Activated CD8-positive, alpha-beta memory T cell treated with anti-CD3 and anti-CD28 coated beads, Interleukin-2, amount 50 U/mL, for 1 hour (primary cell): ENCODE results near the gene ATP6V0A1.
A peak's percentile ranks its signal among the peaks of the same experiment; 100 is the strongest.
"Not testable (repeated sequence)": the region's sequence is repeated elsewhere in the genome, so short reads cannot be mapped to it uniquely, and the experiment has no call there.

Experiments used
- DNase-seq: peaks from one replicate; pipeline ENCODE4 v3.0.0-alpha.2; 2020; ENCODE audit errors: extremely low read depth

Gene ATP6V0A1

GRCh38 chr17:42476411-42476810, 17.7 kb downstream of the ATP6V0A1 start:
- no peak for DNase-seq

GRCh38 chr17:42477173-42477572, 18.5 kb downstream of the ATP6V0A1 start:
- DNase-seq, result no peak

DNA sequence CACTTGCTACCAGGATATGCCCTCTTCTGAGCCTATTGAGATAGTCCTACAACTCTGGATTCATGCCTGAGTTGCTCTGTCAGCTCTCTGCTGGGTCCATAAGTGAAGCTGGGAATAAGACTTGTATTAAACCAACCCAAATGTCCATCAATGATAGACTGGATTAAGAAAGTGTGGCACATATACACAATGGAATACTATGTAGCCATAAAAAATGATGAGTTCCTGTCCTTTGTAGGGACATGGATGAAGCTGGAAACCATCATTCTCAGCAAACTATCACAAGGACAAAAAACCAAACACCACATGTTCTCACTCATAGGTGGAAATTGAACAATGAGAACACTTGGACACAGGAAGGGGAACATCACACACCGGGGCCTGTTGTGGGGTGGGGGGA, 19.1 kb downstream of the ATP6V0A1 start:
- DNase-seq, result not testable (repeated sequence)

GRCh38 chr17:42484304-42484703, 25.6 kb downstream of the ATP6V0A1 start:
- DNase-seq, result peak; percentile 71

GRCh38 chr17:42485680-42486079, 27.0 kb downstream of the ATP6V0A1 start:
- no peak for DNase-seq

DNA sequence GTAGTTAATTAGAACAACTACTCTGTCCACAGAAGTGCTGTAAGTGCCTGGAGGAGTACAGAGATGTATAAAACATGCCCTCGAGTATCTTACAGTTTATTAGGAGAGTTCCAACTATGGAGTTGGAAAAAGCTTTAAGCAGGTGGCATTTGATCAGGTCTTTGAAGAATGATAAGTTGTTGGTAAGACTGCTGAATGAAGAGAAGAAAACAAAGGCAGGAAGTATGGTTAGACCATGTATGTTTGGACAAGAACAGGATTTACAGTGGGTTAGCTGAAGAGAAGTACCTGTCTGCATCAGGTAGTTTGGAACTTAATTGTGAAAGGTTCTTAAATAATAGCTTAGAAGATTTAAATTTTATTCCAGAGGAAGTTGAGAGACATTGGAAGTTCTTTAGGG, 29.4 kb downstream of the ATP6V0A1 start:
- no peak for DNase-seq

DNA sequence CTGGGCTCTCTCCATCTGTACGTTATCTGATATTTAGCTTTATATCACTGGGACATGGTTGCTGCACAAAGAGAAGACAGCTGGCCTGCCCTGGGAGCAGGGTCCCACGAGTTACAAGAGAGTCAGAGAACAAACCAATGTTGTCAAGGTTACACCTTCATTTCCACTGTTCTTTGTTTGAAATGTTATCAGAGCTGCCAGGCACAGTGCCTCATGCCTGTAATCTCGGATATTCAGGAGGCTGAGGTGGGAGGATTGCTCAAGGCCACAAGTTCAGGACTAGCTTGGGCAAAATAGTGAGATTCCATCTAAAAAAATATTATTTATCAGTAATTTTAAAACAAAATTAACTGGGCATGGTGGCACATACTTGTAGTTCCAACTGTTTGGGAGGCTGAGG, 34.6 kb downstream of the ATP6V0A1 start:
- DNase-seq, result no peak

DNA sequence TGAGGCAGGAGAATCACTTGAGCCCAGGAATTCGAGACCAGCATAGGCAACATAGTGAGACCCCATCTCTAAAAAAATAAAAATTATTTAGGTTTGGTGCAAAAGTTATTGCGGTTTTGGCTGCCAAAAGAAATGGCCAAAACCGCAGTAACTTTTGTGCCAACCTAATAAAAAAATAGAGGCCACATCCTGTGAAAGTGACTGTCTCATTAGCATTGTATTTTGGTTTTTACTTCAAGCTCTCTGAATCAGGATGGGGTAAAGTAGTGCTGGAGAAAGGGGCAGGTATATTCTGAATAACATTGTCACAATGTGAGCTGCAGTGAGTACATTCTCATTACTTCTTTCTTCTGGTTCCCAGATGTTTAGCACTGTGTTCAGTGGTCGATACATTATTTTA, 36.0 kb downstream of the ATP6V0A1 start:
- DNase-seq, result no peak

- no peak for DNase-seq
These were observed 40.1 kb downstream of the ATP6V0A1 start for GRCh38 chr17:42498828-42499227.

DNA sequence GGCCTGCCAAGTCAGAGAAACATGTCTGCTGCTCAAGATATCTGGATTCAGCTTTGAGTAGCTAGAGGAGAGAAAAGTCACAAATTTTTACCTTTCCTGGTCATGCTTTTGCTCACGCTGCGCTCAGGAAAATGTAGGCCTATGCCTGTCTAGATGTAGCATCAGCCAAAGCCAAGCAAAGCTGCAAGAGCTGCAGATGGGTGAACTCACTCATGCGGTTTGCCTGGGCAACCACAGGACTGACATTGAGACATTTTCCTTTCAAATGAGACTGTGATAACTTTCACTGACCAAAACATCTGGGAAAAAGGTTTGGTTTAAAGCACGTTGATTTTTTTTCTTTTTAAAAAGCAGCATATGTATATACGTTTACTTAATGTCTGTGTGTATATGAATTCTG, 43.4 kb downstream of the ATP6V0A1 start:
- DNase-seq, result no peak

GRCh38 chr17:42502926-42503325, 44.2 kb downstream of the ATP6V0A1 start:
- no peak for DNase-seq

GRCh38 chr17:42507671-42508070, 49.0 kb downstream of the ATP6V0A1 start:
- DNase-seq, result no peak

GRCh38 chr17:42508426-42509165, 49.9 kb downstream of the ATP6V0A1 start:
- DNase-seq, result no peak

- DNase-seq, result no peak
These were observed 50.7 kb downstream of the ATP6V0A1 start for GRCh38 chr17:42509409-42509808.

DNA sequence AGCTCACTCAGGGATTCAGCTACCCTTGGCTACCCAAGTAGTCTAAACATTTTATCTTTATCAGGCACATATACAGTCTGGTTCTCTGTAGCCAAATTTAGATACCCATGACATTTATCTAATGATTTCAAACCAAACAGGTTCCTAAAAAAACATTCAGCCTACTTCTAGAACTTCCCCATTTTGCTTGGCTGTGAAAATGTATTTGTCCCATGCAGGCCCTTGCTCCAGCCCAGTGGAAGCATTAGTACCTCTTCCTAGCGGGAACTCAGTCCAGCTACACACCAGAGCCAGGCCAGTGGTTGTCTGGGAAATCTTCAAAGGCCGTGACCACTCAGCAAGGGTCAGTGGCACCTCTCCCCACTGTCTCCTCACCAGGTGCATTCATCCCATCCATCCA, 51.2 kb downstream of the ATP6V0A1 start:
- DNase-seq, result no peak

- DNase-seq, result no peak
These were observed 53.6 kb downstream of the ATP6V0A1 start for GRCh38 chr17:42512246-42512645.

GRCh38 chr17:42512733-42513251, 54.1 kb downstream of the ATP6V0A1 start:
- DNase-seq, result no peak

DNA sequence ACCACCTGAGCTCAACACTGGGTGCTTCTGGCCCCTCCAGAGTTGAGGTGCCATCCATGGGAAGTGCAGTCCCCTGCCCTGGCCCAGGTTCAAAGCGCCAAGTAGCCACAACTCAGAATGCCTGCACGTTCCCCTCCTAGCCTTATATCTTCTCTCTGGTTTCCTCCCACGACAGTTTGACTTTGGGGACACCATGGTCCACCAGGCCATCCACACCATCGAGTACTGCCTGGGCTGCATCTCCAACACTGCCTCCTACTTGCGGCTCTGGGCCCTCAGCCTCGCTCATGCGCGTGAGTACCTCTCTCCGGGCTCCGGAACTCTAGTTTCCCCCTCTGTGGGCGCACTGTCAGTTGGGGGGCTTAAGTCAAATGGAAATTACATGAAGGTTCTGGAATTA, 55.0 kb downstream of the ATP6V0A1 start:
- no peak for DNase-seq

DNA sequence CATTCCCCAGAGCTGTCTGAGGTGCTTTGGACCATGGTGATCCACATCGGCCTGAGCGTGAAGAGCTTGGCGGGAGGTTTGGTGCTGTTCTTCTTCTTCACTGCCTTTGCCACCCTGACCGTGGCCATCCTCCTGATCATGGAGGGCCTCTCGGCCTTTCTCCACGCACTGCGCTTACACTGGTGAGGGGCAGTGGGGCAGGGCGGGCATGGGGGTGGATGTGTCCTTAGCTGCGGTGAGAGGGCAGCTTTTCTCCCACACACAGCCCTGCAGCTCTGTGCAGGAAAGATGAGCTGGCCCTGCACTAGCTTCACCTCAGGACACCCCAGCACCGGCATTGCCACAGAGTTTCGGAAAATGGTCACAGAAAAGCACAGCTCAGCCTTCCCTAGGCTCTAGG, 55.6 kb downstream of the ATP6V0A1 start:
- no peak for DNase-seq

GRCh38 chr17:42514867-42515266, 56.2 kb downstream of the ATP6V0A1 start:
- no peak for DNase-seq

DNA sequence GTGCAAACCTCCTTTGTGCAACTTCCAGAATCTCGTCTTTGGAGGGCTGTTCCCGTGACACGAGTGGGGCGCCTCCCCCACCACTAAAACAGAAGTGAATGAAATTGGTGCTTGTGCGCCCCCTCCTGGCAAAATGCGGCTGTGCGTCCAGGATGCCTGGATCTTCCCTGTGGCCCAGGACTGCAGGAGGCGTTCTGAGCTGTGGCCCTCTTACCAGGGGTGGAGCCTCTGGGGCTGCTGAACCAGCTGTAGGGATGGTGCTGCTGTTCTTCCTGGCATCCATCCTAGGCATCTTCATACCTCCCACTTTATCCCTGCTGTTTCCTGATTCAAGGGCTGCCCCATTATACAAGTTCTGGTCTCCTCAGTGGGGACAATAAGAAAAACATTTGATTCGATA, 58.8 kb downstream of the ATP6V0A1 start:
- DNase-seq, result peak; percentile 46

GRCh38 chr17:42518046-42518754, 59.5 kb downstream of the ATP6V0A1 start:
- DNase-seq, result no peak
